SK-N-SH (cell line): ENCODE data around the gene CCNA2. TPM values are rescaled to one million over a fixed set of nuclear protein-coding genes. Genes with fewer than 3 reads are reported as not detected.
A peak's percentile ranks its signal among the peaks of the same experiment; 100 is the strongest.

ENCODE experiments used
- CTCF ChIA-PET: fragments of 300-600, 350-600 bp; formaldehyde crosslinking; extraction: SDS; loops from one replicate; lab custom pipeline; 2021; lab: Yijun Ruan, JAX
- POLR2A ChIA-PET: fragments of 350-600 bp; sonication (Branson Sonifier 250); formaldehyde crosslinking; extraction: SDS; loops from one replicate; lab custom pipeline; 2020; ENCODE audit warnings: antibody characterized with exemption, inconsistent platforms; lab: Yijun Ruan, JAX
- DNase-seq: peaks from one replicate; pipeline ENCODE4 v3.0.0; 2012
- H2AFZ ChIP-seq: fragments of 200-600 bp; sonication (generic); 2 replicates; pipeline ENCODE4 v1.8.1; 2016; ENCODE audit warnings: antibody characterized with exemption, mild to moderate bottlenecking, low read depth
- H3F3A ChIP-seq: fragments of 200-600 bp; sonication (generic); replicated peaks from 2 replicates; pipeline ENCODE3; 2016; ENCODE audit warnings: antibody characterized with exemption, mild to moderate bottlenecking; ENCODE audit not compliant: insufficient read depth
- H3K27ac ChIP-seq, 2 experiments: fragments of 200-500 bp in 1 of 2; fragments of 200-600 bp in 1 of 2; sonication (Bioruptor generic) in 1 of 2; sonication (generic), shearing (Covaris generic) in 1 of 2; 2 replicates each; pipeline versions ENCODE4 v1.5.1 to v1.6.1; 2014 to 2016; ENCODE audit warnings: low read depth in 2 of 2, inconsistent platforms in 1 of 2, low read length in 1 of 2, mild to moderate bottlenecking in 1 of 2, mixed read lengths in 1 of 2
- H3K27me3 ChIP-seq: fragments of 200-600 bp; sonication (generic), shearing (Covaris generic); 2 replicates; pipeline ENCODE4 v1.6.1; 2016; ENCODE audit warnings: mixed run types; ENCODE audit not compliant: insufficient read depth
- H3K36me3 ChIP-seq, 2 experiments: fragments of 200-500 bp in 1 of 2; fragments of 200-600 bp in 1 of 2; sonication (Bioruptor generic) in 1 of 2; sonication (generic) in 1 of 2; replicated peaks in 1 of 2; 2 replicates each; pipeline versions ENCODE3 to v1.5.1; 2014 to 2016; ENCODE audit warnings: low read length in 1 of 2, mild to moderate bottlenecking in 1 of 2; ENCODE audit not compliant: insufficient read depth in 2 of 2, control insufficient read depth in 1 of 2
- H3K4me1 ChIP-seq, 2 experiments: fragments of 200-500 bp in 1 of 2; fragments of 200-600 bp in 1 of 2; sonication (Bioruptor generic) in 1 of 2; sonication (generic), shearing (Covaris generic) in 1 of 2; 2 replicates each; pipeline versions ENCODE4 v1.5.1 to v1.6.1; 2014 to 2016; ENCODE audit warnings: low read depth in 1 of 2, low read length in 1 of 2, mixed run types in 1 of 2; ENCODE audit not compliant: insufficient read depth in 2 of 2, control insufficient read depth in 1 of 2
- H3K4me2 ChIP-seq: fragments of 200-600 bp; sonication (generic), shearing (Covaris generic); 2 replicates; pipeline ENCODE4 v1.6.1; 2017; ENCODE audit warnings: mixed run types
- H3K4me3 ChIP-seq, 2 experiments: fragments of 200-500 bp in 1 of 2; fragments of 200-600 bp in 1 of 2; sonication (Bioruptor generic) in 1 of 2; sonication (generic), shearing (Covaris generic) in 1 of 2; 2 replicates each; pipeline versions ENCODE4 v1.5.1 to v1.8.1; 2014 to 2016; ENCODE audit warnings: low read depth in 2 of 2, inconsistent platforms in 1 of 2, low read length in 1 of 2, mild to moderate bottlenecking in 1 of 2, mixed read lengths in 1 of 2, moderate library complexity in 1 of 2
- H3K79me2 ChIP-seq: fragments of 200-600 bp; sonication (generic); 2 replicates; pipeline ENCODE4 v1.8.1; 2017; ENCODE audit warnings: mild to moderate bottlenecking; ENCODE audit not compliant: insufficient read depth
- H3K9ac ChIP-seq: fragments of 200-600 bp; sonication (generic); 2 replicates; pipeline ENCODE4 v1.6.1; 2017; ENCODE audit warnings: mixed run types
- H3K9me2 ChIP-seq: fragments of 200-600 bp; sonication (generic); 2 replicates; pipeline ENCODE4 v1.6.1; 2017; ENCODE audit warnings: mixed run types
- H3K9me3 ChIP-seq: fragments of 200-600 bp; sonication (generic); 2 replicates; pipeline ENCODE4 v1.6.1; 2017; ENCODE audit warnings: mixed run types, mild to moderate bottlenecking, moderate library complexity
- H4K20me1 ChIP-seq: fragments of 200-600 bp; sonication (generic); 2 replicates; pipeline ENCODE4 v1.6.1; 2017; ENCODE audit warnings: mild to moderate bottlenecking, mixed run types; ENCODE audit not compliant: insufficient read depth
- CHD2 ChIP-seq: fragments of 150-350 bp; IDR thresholded peaks from 2 replicates; pipeline ENCODE4 v1.6.1; 2018; ENCODE audit warnings: low read length; ENCODE audit not compliant: partially characterized antibody
- CTCF ChIP-seq: fragments of 200-600 bp; sonication (generic); IDR thresholded peaks from 2 replicates; pipeline ENCODE4 v1.6.1; 2017; ENCODE audit warnings: antibody characterized with exemption, mild to moderate bottlenecking, moderate library complexity
- FOSL2 ChIP-seq: IDR thresholded peaks from 2 replicates; pipeline ENCODE4 v1.4.0; 2012; ENCODE audit warnings: low read depth, mild to moderate bottlenecking, moderate library complexity, borderline replicate concordance
- GATA2 ChIP-seq: sonication (generic); formaldehyde crosslinking; IDR thresholded peaks from 2 replicates; pipeline ENCODE4 v1.5.0; 2020; ENCODE audit warnings: mild to moderate bottlenecking, missing genetic modification reagents
- MXI1 ChIP-seq: IDR thresholded peaks from 2 replicates; pipeline ENCODE4 v1.6.1; 2012; ENCODE audit warnings: mild to moderate bottlenecking, low read depth, low read length, improper control_type of control experiment
- NFIC ChIP-seq: IDR thresholded peaks from 2 replicates; pipeline ENCODE4 v1.4.0; 2012; ENCODE audit warnings: borderline replicate concordance
- RCOR1 ChIP-seq: fragments of 150-350 bp; IDR thresholded peaks from 2 replicates; pipeline ENCODE4 v1.6.1; 2017; ENCODE audit warnings: antibody characterized with exemption, low read length
- RFX5 ChIP-seq: IDR thresholded peaks from 2 replicates; pipeline ENCODE4 v1.6.1; 2012; ENCODE audit warnings: mild to moderate bottlenecking, improper control_type of control experiment, low read length
- RXRA ChIP-seq: IDR thresholded peaks from 2 replicates; pipeline ENCODE4 v1.4.0; 2012; ENCODE audit warnings: low read depth, mild to moderate bottlenecking, borderline replicate concordance
- SIN3A ChIP-seq: IDR thresholded peaks from 2 replicates; pipeline ENCODE4 v1.6.1; 2012; ENCODE audit warnings: low read depth, mild to moderate bottlenecking, low read length, moderate library complexity, borderline replicate concordance
- SMC3 ChIP-seq: IDR thresholded peaks from 2 replicates; pipeline ENCODE4 v1.6.1; 2012; ENCODE audit warnings: low read depth, low read length, improper control_type of control experiment
- TAF1 ChIP-seq: IDR thresholded peaks from 2 replicates; pipeline ENCODE4 v1.6.1; 2012; ENCODE audit warnings: low read depth, mild to moderate bottlenecking, low read length, moderate library complexity, borderline replicate concordance
- YY1 ChIP-seq: IDR thresholded peaks from 2 replicates; pipeline ENCODE4 v1.4.0; 2012; ENCODE audit warnings: low read depth, mild to moderate bottlenecking
- WGBS: methylation state at CpG from one replicate; pipeline ENCODE4 v1.1.6; 2017; ENCODE audit warnings: low lambda C conversion rate; 5-methylcytosine and 5-hydroxymethylcytosine counted together
- polyA plus RNA-seq, 3 experiments: library from polyadenylated mRNA; depleted of rRNA; stranded (reverse); fragments of >200 nt; gene quantifications; 2 replicates each; pipeline ENCODE4 v1.2.3, GENCODE V29; 2012
- TF ChIP-seq, protein P1 (sequence below): IDR thresholded peaks from 2 replicates; pipeline ENCODE4 v1.6.1; 2012; ENCODE audit warnings: mild to moderate bottlenecking, low read depth, low read length, moderate library complexity
- TF ChIP-seq, protein P2 (sequence below): IDR thresholded peaks from 2 replicates; pipeline ENCODE4; 2012
- TF ChIP-seq, protein P3 (sequence below): IDR thresholded peaks from 2 replicates; pipeline ENCODE4 v1.4.0; 2012; ENCODE audit warnings: low read depth
- TF ChIP-seq, protein P4 (sequence below): IDR thresholded peaks from 2 replicates; pipeline ENCODE4 v1.4.0; 2012; ENCODE audit warnings: low read depth, borderline replicate concordance

The CCNA2 gene
- polyA plus RNA-seq, 1 of the 3 experiments (the other 2 are of a cell fraction): 23.8 TPM

DNA sequence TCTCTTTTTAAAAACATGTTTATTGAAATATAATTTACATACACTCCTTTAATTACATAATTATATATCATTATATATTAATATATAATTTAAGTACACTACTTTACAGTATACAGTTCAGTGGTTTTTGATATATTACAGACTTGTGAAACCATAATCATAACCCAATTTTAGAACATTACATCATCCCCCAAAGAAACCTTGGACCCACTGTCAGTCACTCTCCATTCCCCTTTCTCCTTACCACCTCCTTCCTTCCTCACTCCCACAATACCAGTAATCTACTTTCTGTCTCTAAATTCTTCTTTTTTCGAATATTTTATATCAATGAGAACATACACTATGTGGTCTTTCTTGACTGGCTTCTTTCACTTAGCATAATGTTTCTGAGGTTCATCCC is 40.5 kb downstream of the CCNA2 start:
- H3F3A ChIP-seq: peaks cover 41% of the 10 kb centered on the region
- 0 out of 2 replicates have a peak, but pooled peaks cover 6% of the 10 kb centered on the region for H3K9me3 ChIP-seq
- peaks cover 0 to 5% of the 10 kb centered on the region in 2 experiments for H3K36me3 ChIP-seq
- H3K4me2 ChIP-seq: no peak overlapping the region
- 8% methylated on average over 1 of the region's 1 CpG for WGBS
- TF ChIP-seq SMC3 (no peak), NFIC (no peak), TAF1 (no peak), RXRA (no peak), RFX5 (no peak)
- TF ChIP-seq, protein P1, sequence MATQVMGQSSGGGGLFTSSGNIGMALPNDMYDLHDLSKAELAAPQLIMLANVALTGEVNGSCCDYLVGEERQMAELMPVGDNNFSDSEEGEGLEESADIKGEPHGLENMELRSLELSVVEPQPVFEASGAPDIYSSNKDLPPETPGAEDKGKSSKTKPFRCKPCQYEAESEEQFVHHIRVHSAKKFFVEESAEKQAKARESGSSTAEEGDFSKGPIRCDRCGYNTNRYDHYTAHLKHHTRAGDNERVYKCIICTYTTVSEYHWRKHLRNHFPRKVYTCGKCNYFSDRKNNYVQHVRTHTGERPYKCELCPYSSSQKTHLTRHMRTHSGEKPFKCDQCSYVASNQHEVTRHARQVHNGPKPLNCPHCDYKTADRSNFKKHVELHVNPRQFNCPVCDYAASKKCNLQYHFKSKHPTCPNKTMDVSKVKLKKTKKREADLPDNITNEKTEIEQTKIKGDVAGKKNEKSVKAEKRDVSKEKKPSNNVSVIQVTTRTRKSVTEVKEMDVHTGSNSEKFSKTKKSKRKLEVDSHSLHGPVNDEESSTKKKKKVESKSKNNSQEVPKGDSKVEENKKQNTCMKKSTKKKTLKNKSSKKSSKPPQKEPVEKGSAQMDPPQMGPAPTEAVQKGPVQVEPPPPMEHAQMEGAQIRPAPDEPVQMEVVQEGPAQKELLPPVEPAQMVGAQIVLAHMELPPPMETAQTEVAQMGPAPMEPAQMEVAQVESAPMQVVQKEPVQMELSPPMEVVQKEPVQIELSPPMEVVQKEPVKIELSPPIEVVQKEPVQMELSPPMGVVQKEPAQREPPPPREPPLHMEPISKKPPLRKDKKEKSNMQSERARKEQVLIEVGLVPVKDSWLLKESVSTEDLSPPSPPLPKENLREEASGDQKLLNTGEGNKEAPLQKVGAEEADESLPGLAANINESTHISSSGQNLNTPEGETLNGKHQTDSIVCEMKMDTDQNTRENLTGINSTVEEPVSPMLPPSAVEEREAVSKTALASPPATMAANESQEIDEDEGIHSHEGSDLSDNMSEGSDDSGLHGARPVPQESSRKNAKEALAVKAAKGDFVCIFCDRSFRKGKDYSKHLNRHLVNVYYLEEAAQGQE: no peak
- H2AFZ ChIP-seq: no peak overlapping the region
- H4K20me1 ChIP-seq: no peaks in the 10 kb centered on the region
- H3K27me3 ChIP-seq: no peaks in the 10 kb centered on the region
- no peak overlapping the region for H3K4me3 ChIP-seq
- H3K79me2 ChIP-seq: no peaks in the 10 kb centered on the region
- DNase-seq: no peak
- no peaks in the 10 kb centered on the region for H3K9me2 ChIP-seq
- H3K4me1 ChIP-seq: peaks cover 0 to 34% of the 10 kb centered on the region in 2 experiments
- ChIA-PET POLR2A (no interaction called here), CTCF (no interaction called here)
- H3K9ac ChIP-seq: no peak overlapping the region
- H3K27ac ChIP-seq: peak overlapping the region in 1 of 2 experiments; percentile 89; a peak in 2 of 4 replicates

DNA sequence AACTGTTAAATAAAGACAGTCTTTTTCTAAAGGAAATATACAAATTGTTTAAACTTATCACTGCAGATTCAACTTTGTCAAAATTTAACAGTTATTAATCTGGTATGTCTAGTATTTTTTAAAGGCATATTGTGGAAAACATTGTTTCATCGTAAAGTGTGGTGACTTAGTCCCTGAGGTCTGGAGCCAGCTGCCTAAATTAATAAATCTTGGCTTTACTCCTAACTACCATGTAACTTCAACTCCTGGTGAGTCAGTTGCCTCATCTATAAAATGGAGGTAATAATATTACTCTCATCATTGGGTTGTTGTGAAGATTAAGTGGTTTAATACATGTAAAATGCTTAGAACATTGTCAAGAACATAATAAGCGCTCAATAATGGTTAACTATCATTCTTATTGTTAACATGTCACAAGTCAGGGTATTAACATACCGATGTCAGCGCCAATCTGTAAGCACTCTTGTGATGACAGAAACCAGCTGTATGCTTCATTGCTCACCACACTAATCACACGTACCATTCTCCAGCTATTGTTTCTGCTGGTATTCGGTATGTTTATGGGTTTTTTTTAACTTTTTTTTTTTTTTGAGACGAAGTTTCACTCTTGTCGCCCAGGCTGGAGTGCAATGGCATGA is 44.6 kb downstream of the CCNA2 start:
- H3K27ac ChIP-seq: peak overlapping the region; percentile 60 to 75; a peak in 3 of 4 replicates
- ChIA-PET POLR2A (no interaction called here), CTCF (no interaction called here)
- peaks cover 0 to 5% of the 10 kb centered on the region in 2 experiments for H3K36me3 ChIP-seq
- no peaks in the 10 kb centered on the region for H3K79me2 ChIP-seq
- peak overlapping the region; percentile 14; the same call in 1 of the 2 replicates for H3K9ac ChIP-seq
- H3K4me2 ChIP-seq: no peak overlapping the region
- H4K20me1 ChIP-seq: no peaks in the 10 kb centered on the region
- WGBS: 18% methylated on average over 8 of the region's 8 CpGs
- 0 out of 2 replicates have a peak, but pooled peaks cover 6% of the 10 kb centered on the region for H3K9me3 ChIP-seq
- H3F3A ChIP-seq: peaks cover 18% of the 10 kb centered on the region
- H3K4me3 ChIP-seq: no peak overlapping the region
- H3K27me3 ChIP-seq: no peaks in the 10 kb centered on the region
- H3K9me2 ChIP-seq: no peaks in the 10 kb centered on the region
- H3K4me1 ChIP-seq: peaks cover 0 to 18% of the 10 kb centered on the region in 2 experiments; a peak in 2 of 4 replicates
- DNase-seq: no peak
- H2AFZ ChIP-seq: no peak overlapping the region; the same call in 1 of the 2 replicates
- TF ChIP-seq MXI1: no peak
- peak; percentile 50; the same call in 1 of the 2 replicates for TF ChIP-seq FOSL2
- TF ChIP-seq TAF1: no peak
- TF ChIP-seq CHD2: no peak
- peak; percentile 87 for TF ChIP-seq SIN3A
- TF ChIP-seq YY1: peak; percentile 64; the same call in 1 of the 2 replicates
- TF ChIP-seq SMC3: no peak
- TF ChIP-seq GATA2 (CRISPR knock-in tag): no peak
- TF ChIP-seq, protein P2, sequence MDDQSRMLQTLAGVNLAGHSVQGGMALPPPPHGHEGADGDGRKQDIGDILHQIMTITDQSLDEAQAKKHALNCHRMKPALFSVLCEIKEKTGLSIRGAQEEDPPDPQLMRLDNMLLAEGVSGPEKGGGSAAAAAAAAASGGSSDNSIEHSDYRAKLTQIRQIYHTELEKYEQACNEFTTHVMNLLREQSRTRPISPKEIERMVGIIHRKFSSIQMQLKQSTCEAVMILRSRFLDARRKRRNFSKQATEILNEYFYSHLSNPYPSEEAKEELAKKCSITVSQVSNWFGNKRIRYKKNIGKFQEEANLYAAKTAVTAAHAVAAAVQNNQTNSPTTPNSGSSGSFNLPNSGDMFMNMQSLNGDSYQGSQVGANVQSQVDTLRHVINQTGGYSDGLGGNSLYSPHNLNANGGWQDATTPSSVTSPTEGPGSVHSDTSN: peak; percentile 97
- TF ChIP-seq, protein P3, sequence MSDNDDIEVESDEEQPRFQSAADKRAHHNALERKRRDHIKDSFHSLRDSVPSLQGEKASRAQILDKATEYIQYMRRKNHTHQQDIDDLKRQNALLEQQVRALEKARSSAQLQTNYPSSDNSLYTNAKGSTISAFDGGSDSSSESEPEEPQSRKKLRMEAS: peak; percentile 30; the same call in 1 of the 2 replicates
- TF ChIP-seq RFX5: no peak
- TF ChIP-seq NFIC: peak; percentile 67
- no peak for TF ChIP-seq CTCF
- TF ChIP-seq RCOR1: no peak
- TF ChIP-seq, protein P4, sequence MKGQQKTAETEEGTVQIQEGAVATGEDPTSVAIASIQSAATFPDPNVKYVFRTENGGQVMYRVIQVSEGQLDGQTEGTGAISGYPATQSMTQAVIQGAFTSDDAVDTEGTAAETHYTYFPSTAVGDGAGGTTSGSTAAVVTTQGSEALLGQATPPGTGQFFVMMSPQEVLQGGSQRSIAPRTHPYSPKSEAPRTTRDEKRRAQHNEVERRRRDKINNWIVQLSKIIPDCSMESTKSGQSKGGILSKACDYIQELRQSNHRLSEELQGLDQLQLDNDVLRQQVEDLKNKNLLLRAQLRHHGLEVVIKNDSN: no peak
